HG02840 (cell line): ENCODE measurements around the gene HIF3A.
"Not testable (repeated sequence)": the region's sequence is repeated elsewhere in the genome, so short reads cannot be mapped to it uniquely, and the experiment has no call there.

ENCODE experiments used
- ATAC-seq: cut with Tn5 transposase; IDR thresholded peaks from one replicate; pipeline ENCODE4 v1.9.1; 2021; ENCODE audit warnings: mild to moderate bottlenecking, moderate library complexity, moderate number of reproducible peaks; ENCODE audit not compliant: unreplicated experiment, low FRiP score

Gene HIF3A

GRCh38 chr19:46321653-46322052 is 24.8 kb downstream of the HIF3A start:
- ATAC-seq = no peak

- not testable (repeated sequence) for ATAC-seq
Observed at GRCh38 chr19:46323227-46323626, 26.4 kb downstream of the HIF3A start.

- ATAC-seq = no peak
Observed at GRCh38 chr19:46324277-46324676, 27.4 kb downstream of the HIF3A start.

GRCh38 chr19:46326608-46327007 is 29.8 kb downstream of the HIF3A start:
- no peak for ATAC-seq

GRCh38 chr19:46328079-46328478 is 31.2 kb downstream of the HIF3A start:
- ATAC-seq = no peak

- ATAC-seq = no peak
Observed at GRCh38 chr19:46330319-46330918, 33.6 kb downstream of the HIF3A start.

- no peak for ATAC-seq
Observed at GRCh38 chr19:46337487-46337886, 40.6 kb downstream of the HIF3A start.

- no peak for ATAC-seq
Observed at GRCh38 chr19:46339446-46339845, 42.6 kb downstream of the HIF3A start.

GRCh38 chr19:46340051-46340659 is 43.3 kb downstream of the HIF3A start:
- no peak for ATAC-seq

GRCh38 chr19:46341937-46342336 is 45.1 kb downstream of the HIF3A start:
- no peak for ATAC-seq

GRCh38 chr19:46344363-46344762 is 47.5 kb downstream of the HIF3A start:
- ATAC-seq = no peak

GRCh38 chr19:46345157-46345556 is 48.3 kb downstream of the HIF3A start:
- ATAC-seq = no peak

- ATAC-seq = peak; percentile 50
Observed at GRCh38 chr19:46346821-46347571, 50.2 kb downstream of the HIF3A start, which contains the start of gene PPP5C. Gene PPP5C, plus strand, starts transcription at chr19:46347087. Its CDS starts 10 bp downstream, at chr19:46347097.

- ATAC-seq = no peak
Observed at GRCh38 chr19:46347572-46347883, 50.7 kb downstream of the HIF3A start.

- no peak for ATAC-seq
Observed at GRCh38 chr19:46347985-46348384, 51.1 kb downstream of the HIF3A start.

- ATAC-seq = no peak
Observed at GRCh38 chr19:46349311-46349993, 52.6 kb downstream of the HIF3A start.

GRCh38 chr19:46350029-46350757 is 53.4 kb downstream of the HIF3A start:
- no peak for ATAC-seq

GRCh38 chr19:46350758-46351159 is 53.9 kb downstream of the HIF3A start:
- ATAC-seq = no peak

- no peak for ATAC-seq
Observed at GRCh38 chr19:46351241-46352041, 54.6 kb downstream of the HIF3A start.
